ENCODE results near the gene NAV2. TPM values are rescaled to one million over a fixed set of nuclear protein-coding genes. Genes with fewer than 3 reads are reported as not detected.

The NAV2 gene
- total RNA-seq, 1 experiment from 2014 or later = 2.1 TPM

GRCh38 chr11:20061776-20062175, 349.1 kb downstream of the NAV2 start:
- TF ChIP-seq ZFX (IDR thresholded peaks at IDR 0.05) (no peak), EZH2 (IDR thresholded peaks at IDR 0.05) (no peak)
- Histone ChIP-seq H3K4me3 (replicated peaks in 1 of 2; ENCODE audit: low read depth in 1 of 2, low read length in 2 of 2) (no peak overlapping the region), H3K79me2 (ENCODE audit: insufficient read depth, low read length) (no peaks in the 10 kb centered on the region), H3K9me3 (ENCODE audit: control insufficient read depth in 1 of 2, insufficient read depth in 1 of 2, low read depth in 1 of 2, low read length in 2 of 2) (no peaks in the 10 kb centered on the region), H4K20me1 (ENCODE audit: insufficient read depth) (no peaks in the 10 kb centered on the region), H3K9ac (ENCODE audit: low read length) (no peak overlapping the region), H3K27me3 (ENCODE audit: insufficient read depth, low read length) (no peaks in the 10 kb centered on the region), H3K4me2 (ENCODE audit: low read length) (no peak overlapping the region), H3K36me3 (ENCODE audit: control insufficient read depth in 1 of 2, insufficient read depth in 2 of 2, low read length in 2 of 2) (no peaks in the 10 kb centered on the region), H3K27ac (ENCODE audit: low read depth, low read length) (no peak overlapping the region), H3K9me2 (ENCODE audit: insufficient read depth) (no peaks in the 10 kb centered on the region), H2AFZ (ENCODE audit: low read depth, low read length, poor library complexity, severe bottlenecking) (no peak overlapping the region), H3K4me1 (ENCODE audit: control insufficient read depth in 1 of 2, insufficient read depth in 2 of 2, low read length in 2 of 2) (no peaks in the 10 kb centered on the region)
- intact Hi-C loops (cut with micrococcal nuclease) = no loop called here
- RAD21 ChIA-PET (ENCODE audit: low non-redundant PET in 1 of 2, low total read pairs in 2 of 2, uncharacterized antibody in 2 of 2, unreplicated experiment in 2 of 2) = no interaction called here
- ATAC-seq (no peak), DNase-seq (ENCODE audit: low read depth, low spot score) (no peak)
- POLR2A ChIA-PET = no interaction called here
- BruUV-seq (replicated peaks) = no TSS peak
- CTCF ChIA-PET = no interaction called here

DNA sequence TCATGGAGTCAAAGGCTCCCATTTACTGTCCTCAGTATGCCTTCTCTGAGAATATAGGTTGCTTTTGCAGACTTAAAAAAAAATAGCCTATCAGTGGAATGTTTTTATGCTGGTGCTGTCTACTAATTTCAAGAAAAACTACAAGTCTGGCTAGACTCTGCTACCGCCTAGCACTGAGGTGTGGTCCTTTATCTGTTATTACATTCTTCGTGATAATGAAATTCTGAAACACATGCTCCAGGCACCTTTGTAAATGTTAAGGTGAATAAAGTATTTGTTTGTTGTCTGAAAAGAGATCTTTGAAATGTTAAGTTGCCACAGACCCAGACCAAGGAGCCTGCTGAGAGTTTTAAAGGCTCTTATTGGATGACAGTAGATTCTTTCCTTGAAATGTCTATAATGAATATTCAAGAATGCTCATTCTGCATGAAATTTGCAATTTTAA, 352.3 kb downstream of the NAV2 start:
- H3K27ac ChIP-seq (ENCODE audit: low read depth, low read length) = no peak overlapping the region

More for the DNA sequence above, 352.3 kb downstream of the NAV2 start:
- BruUV-seq (replicated peaks) = no TSS peak
- no peaks in the 10 kb centered on the region for H3K36me3 ChIP-seq (ENCODE audit: control insufficient read depth in 1 of 2, insufficient read depth in 2 of 2, low read length in 2 of 2)
- no peak for ATAC-seq
- no peaks in the 10 kb centered on the region for H3K9me3 ChIP-seq (ENCODE audit: control insufficient read depth in 1 of 2, insufficient read depth in 1 of 2, low read depth in 1 of 2, low read length in 2 of 2)
- POLR2A ChIA-PET = no interaction called here
- H3K4me3 ChIP-seq (replicated peaks in 1 of 2; ENCODE audit: low read depth in 1 of 2, low read length in 2 of 2) = no peak overlapping the region
- no peak for DNase-seq (ENCODE audit: low read depth, low spot score)
- intact Hi-C loops (cut with micrococcal nuclease) = no loop called here
- H3K27me3 ChIP-seq (ENCODE audit: insufficient read depth, low read length) = no peaks in the 10 kb centered on the region
- H4K20me1 ChIP-seq (ENCODE audit: insufficient read depth) = no peaks in the 10 kb centered on the region
- no peaks in the 10 kb centered on the region for H3K9me2 ChIP-seq (ENCODE audit: insufficient read depth)
- RAD21 ChIA-PET (ENCODE audit: low non-redundant PET in 1 of 2, low total read pairs in 2 of 2, uncharacterized antibody in 2 of 2, unreplicated experiment in 2 of 2) = no interaction called here
- no peak for TF ChIP-seq TCF7L2 (IDR thresholded peaks at IDR 0.05; ENCODE audit: borderline replicate concordance, extremely low read depth, insufficient read depth, insufficient read length)
- TF ChIP-seq, protein P1, sequence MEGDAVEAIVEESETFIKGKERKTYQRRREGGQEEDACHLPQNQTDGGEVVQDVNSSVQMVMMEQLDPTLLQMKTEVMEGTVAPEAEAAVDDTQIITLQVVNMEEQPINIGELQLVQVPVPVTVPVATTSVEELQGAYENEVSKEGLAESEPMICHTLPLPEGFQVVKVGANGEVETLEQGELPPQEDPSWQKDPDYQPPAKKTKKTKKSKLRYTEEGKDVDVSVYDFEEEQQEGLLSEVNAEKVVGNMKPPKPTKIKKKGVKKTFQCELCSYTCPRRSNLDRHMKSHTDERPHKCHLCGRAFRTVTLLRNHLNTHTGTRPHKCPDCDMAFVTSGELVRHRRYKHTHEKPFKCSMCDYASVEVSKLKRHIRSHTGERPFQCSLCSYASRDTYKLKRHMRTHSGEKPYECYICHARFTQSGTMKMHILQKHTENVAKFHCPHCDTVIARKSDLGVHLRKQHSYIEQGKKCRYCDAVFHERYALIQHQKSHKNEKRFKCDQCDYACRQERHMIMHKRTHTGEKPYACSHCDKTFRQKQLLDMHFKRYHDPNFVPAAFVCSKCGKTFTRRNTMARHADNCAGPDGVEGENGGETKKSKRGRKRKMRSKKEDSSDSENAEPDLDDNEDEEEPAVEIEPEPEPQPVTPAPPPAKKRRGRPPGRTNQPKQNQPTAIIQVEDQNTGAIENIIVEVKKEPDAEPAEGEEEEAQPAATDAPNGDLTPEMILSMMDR (IDR thresholded peaks at IDR 0.05 in 2 of 3, conservative IDR thresholded peaks at IDR 0.05 in 1 of 3; ENCODE audit: borderline replicate concordance in 1 of 3, insufficient read depth in 1 of 3, low read depth in 2 of 3, low read length in 2 of 3) = no peak
- TF ChIP-seq ELF1 (IDR thresholded peaks at IDR 0.05; ENCODE audit: borderline replicate concordance, low read depth) = no peak
- TF ChIP-seq POLR2AphosphoS5 (IDR thresholded peaks at IDR 0.05; ENCODE audit: low read depth, low read length) = no peak
- no peak for TF ChIP-seq YY1 (IDR thresholded peaks at IDR 0.05; ENCODE audit: extremely low read depth, insufficient replicate concordance, low read depth, low read length)
- no peak for TF ChIP-seq EZH2phosphoT487 (IDR thresholded peaks at IDR 0.05; ENCODE audit: borderline replicate concordance)
- no peak for TF ChIP-seq EGR1 (IDR thresholded peaks at IDR 0.05; ENCODE audit: low read depth)
- no peaks in the 10 kb centered on the region for H3K4me1 ChIP-seq (ENCODE audit: control insufficient read depth in 1 of 2, insufficient read depth in 2 of 2, low read length in 2 of 2)
- H2AFZ ChIP-seq (ENCODE audit: low read depth, low read length, poor library complexity, severe bottlenecking) = no peak overlapping the region
- H3K9ac ChIP-seq (ENCODE audit: low read length) = no peak overlapping the region
- H3K79me2 ChIP-seq (ENCODE audit: insufficient read depth, low read length) = no peaks in the 10 kb centered on the region
- H3K4me2 ChIP-seq (ENCODE audit: low read length) = no peak overlapping the region
- CTCF ChIA-PET = no interaction called here

Measured in HCT116 (cell line).